ENCODE measurements around the gene KCNQ1OT1. TPM values are rescaled to one million over a fixed set of nuclear protein-coding genes. Genes with fewer than 3 reads are reported as not detected.

Gene KCNQ1OT1
- total and polyA plus RNA-seq, 2 of the 4 experiments (the other 2 are of a cell fraction) = 0.14 to 2.0 TPM

DNA sequence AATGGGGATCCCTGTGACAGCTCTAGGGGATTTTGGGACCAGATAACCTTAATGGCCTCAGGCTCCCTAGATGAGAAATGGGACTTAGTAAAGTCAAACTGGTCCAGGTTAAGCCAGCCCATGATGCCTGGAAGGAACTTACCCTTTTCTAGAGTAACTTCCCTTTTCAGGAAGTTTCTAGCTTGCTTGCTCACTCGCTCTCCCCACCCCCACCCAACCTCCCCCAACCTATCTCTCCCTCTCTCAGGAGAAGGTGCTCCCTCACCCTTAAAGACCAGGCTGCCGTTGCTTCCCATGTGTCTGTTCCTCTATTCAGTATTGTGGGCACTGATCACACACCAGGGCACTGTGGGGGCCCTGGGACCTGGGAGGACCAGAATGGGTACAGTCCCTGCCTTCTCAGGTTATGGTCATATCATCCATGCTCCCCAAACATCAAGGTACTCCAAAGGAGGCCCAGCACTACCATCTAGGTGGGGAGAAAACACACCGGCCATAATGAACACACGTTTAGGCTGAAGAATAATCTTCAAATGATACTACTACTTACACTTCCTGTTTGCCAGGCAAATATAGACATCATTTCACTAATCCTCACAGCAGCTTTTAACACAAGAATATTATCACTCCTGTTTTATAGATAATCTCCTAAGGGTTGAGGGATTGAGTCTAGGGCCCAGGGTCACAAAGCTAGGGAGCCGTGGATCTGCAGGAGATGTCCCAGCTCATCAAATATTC lies 18.2 kb downstream of the KCNQ1OT1 start:
- Histone ChIP-seq H2BK5ac (ENCODE audit: low read depth, low read length, poor library complexity, severe bottlenecking) (no peak overlapping the region), H3K4ac (ENCODE audit: low read depth, low read length) (no peak overlapping the region), H2BK20ac (ENCODE audit: low read depth, low read length) (no peak overlapping the region), H3K23ac (ENCODE audit: low read depth, low read length) (no peak overlapping the region), H2AFZ (replicated peaks; ENCODE audit: low read length, poor library complexity) (no peak overlapping the region), H2AK5ac (ENCODE audit: low read depth, low read length) (no peak overlapping the region), H3K9me1 (ENCODE audit: insufficient read depth, low read length) (peaks cover 16% of the 10 kb centered on the region), H3K4me1 (ENCODE audit: control insufficient read depth, insufficient read depth, low read length) (no peaks in the 10 kb centered on the region), H4K20me1 (ENCODE audit: insufficient read depth, low read length) (peaks cover 73% of the 10 kb centered on the region), H4K91ac (ENCODE audit: insufficient read depth, low read depth, low read length) (no peak overlapping the region), H2BK15ac (ENCODE audit: low read depth, low read length) (no peak overlapping the region), H3K9ac (ENCODE audit: low read depth, low read length) (no peak overlapping the region), H3K27me3 (ENCODE audit: control insufficient read depth, insufficient read depth, low read length) (peaks cover 3% of the 10 kb centered on the region), H3K9me3 (ENCODE audit: control insufficient read depth, insufficient read depth, low read length) (no peaks in the 10 kb centered on the region), H3K18ac (ENCODE audit: low read depth, low read length) (no peak overlapping the region), H3K14ac (replicated peaks; ENCODE audit: low read depth, low read length) (no peak overlapping the region), H3K27ac (ENCODE audit: insufficient read depth, low read length) (no peak overlapping the region), H2AK9ac (replicated peaks; ENCODE audit: low read depth, low read length, poor library complexity) (no peak overlapping the region), H4K8ac (ENCODE audit: low read depth in 2 of 2, low read length in 2 of 2) (no peak overlapping the region), H3K56ac (ENCODE audit: extremely low read depth, insufficient read depth, low read length) (no peak overlapping the region), H2BK120ac (ENCODE audit: low read depth, low read length) (no peak overlapping the region), H4K5ac (ENCODE audit: low read depth, low read length) (no peak overlapping the region), H3K79me1 (ENCODE audit: low read depth in 1 of 2, low read length in 2 of 2) (peaks cover 6 to 59% of the 10 kb centered on the region in 2 experiments), H3K36me3 (ENCODE audit: control insufficient read depth, insufficient read depth, low read length) (peaks cover 3% of the 10 kb centered on the region; the same call in 1 of the 2 replicates), H3K4me2 (ENCODE audit: low read depth, low read length) (no peak overlapping the region), H3K4me3 (ENCODE audit: insufficient read depth, low read depth, low read length) (no peak overlapping the region)
- dilution Hi-C loops (cut with HindIII; ENCODE audit: low sequenced_read_pairs, unreplicated experiment) (no loop called here), in situ Hi-C loops (cut with MboI; ENCODE audit: low sequenced_read_pairs) (no loop called here), intact Hi-C loops (cut with micrococcal nuclease) (no loop called here)
- BruUV-seq (replicated peaks) = no TSS peak
- no CpG with 5 or more reads among the region's 5 CpGs for WGBS, 2 experiments (ENCODE audit: extremely low coverage in 2 of 2, insufficient read length in 1 of 2)
- DNase-seq (no peak), ATAC-seq (ENCODE audit: low read depth) (no peak)
- POLR2A ChIA-PET (ENCODE audit: unreplicated experiment) = no interaction called here
- TF ChIP-seq FOS (IDR thresholded peaks at IDR 0.05; ENCODE audit: low read depth, low read length) (no peak), MXI1 (IDR thresholded peaks at IDR 0.05; ENCODE audit: borderline replicate concordance, low read depth, low read length) (no peak), CEBPB (IDR thresholded peaks at IDR 0.05; ENCODE audit: low read depth, low read length) (no peak)
- CTCF ChIA-PET = no interaction called here
